ENCODE data around the gene TMEM203. TPM values are rescaled to one million over a fixed set of nuclear protein-coding genes. Genes with fewer than 3 reads are reported as not detected.
"Not testable (repeated sequence)": the region's sequence is repeated elsewhere in the genome, so short reads cannot be mapped to it uniquely, and the experiment has no call there.

The TMEM203 gene
- total RNA-seq, 1 donor from 2014 or later, result 44.9 TPM

- DNase-seq; ATAC-seq (ENCODE audit: poor library complexity); intact Hi-C loops (cut with DNase I): not testable (repeated sequence)
These were observed 37.8 kb upstream of the TMEM203 start for GRCh38 chr9:137243266-137243625.

- DNase-seq, result no peak
- ATAC-seq (ENCODE audit: poor library complexity), result no peak
- intact Hi-C loops (cut with DNase I), result no loop called here
These were observed 37.1 kb upstream of the TMEM203 start for GRCh38 chr9:137242269-137243203.

- intact Hi-C loops (cut with DNase I), result no loop called here
- DNase-seq (peak; percentile 79), ATAC-seq (ENCODE audit: poor library complexity) (no peak)
These were observed 36.2 kb upstream of the TMEM203 start for GRCh38 chr9:137241490-137242268.

- peak; percentile 100 for DNase-seq
- peak; percentile 87 for ATAC-seq (ENCODE audit: poor library complexity)
- intact Hi-C loops (cut with DNase I), result no loop called here
These were observed 35.5 kb upstream of the TMEM203 start, which contains the start of gene TUBB4B for GRCh38 chr9:137240841-137241489. TUBB4B (plus strand) TSS chr9:137241287; CDS start chr9:137241361, 74 bp downstream.

GRCh38 chr9:137240318-137240840 lies 34.9 kb upstream of the TMEM203 start:
- intact Hi-C loops (cut with DNase I), result no loop called here
- DNase-seq (peak; percentile 90), ATAC-seq (ENCODE audit: poor library complexity) (peak; percentile 67)

GRCh38 chr9:137239541-137240200 lies 34.2 kb upstream of the TMEM203 start:
- DNase-seq; intact Hi-C loops (cut with DNase I); ATAC-seq (ENCODE audit: poor library complexity): not testable (repeated sequence)

DNA sequence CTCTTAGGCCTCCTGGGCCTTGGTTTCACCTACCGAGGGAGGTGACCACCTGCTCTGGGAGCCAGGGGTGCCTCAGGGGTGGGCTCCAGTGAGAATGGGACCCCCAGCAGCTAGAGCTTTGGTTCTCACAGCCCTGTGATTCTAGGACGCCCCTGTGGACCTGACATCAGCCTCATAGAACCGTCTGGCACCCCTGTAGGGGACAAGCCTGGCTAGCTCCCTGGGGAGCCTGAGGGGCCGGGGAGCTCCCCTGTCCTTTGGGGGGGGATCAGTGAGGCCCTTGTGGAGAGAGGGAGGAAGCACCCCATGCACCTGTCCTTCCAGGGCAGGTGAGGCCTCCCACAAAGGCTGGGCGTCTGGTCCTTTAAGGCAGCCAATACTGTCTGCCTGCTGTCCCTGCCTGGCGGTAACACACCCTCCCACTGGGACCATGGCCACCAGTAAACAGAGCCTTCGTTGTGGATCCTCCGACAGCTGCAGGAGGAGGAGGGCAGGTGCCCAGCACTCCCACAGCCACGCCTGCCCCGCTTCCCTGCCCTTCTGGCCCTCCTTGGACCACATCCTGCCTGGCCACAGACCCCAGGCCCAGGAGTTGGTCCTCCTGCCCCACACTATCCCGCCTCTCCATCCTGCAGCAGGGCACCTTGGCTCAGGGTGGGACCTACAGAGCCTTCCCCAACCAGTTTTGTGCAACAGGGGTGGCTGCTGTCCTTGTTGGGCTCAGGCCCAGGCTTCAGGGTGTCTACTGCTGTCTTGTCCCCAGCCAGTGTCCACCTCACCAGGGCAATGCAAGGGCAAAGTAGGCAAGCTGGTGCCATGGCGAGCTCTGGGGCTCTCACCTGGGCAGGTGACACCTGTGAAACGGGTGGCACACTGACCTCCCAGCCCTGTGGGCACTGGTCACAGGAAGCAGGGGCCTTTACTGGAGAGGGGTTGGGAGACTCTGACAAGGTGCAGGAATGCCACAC lies 32.6 kb upstream of the TMEM203 start:
- intact Hi-C loops (cut with DNase I), result no loop called here
- ATAC-seq (ENCODE audit: poor library complexity) (no peak), DNase-seq (no peak)

GRCh38 chr9:137236936-137237421 lies 31.5 kb upstream of the TMEM203 start:
- intact Hi-C loops (cut with DNase I), result no loop called here
- ATAC-seq (ENCODE audit: poor library complexity) (no peak), DNase-seq (no peak)

GRCh38 chr9:137236238-137236935 lies 30.9 kb upstream of the TMEM203 start:
- peak; percentile 92 for DNase-seq
- peak; percentile 52 for ATAC-seq (ENCODE audit: poor library complexity)
- intact Hi-C loops (cut with DNase I), result no loop called here

- DNase-seq, result no peak
- no peak for ATAC-seq (ENCODE audit: poor library complexity)
- intact Hi-C loops (cut with DNase I), result no loop called here
These were observed 30.2 kb upstream of the TMEM203 start for GRCh38 chr9:137235424-137236237.

GRCh38 chr9:137234758-137235423 lies 29.4 kb upstream of the TMEM203 start:
- intact Hi-C loops (cut with DNase I), result no loop called here
- ATAC-seq (ENCODE audit: poor library complexity), result no peak
- DNase-seq, result no peak

- DNase-seq (no peak), ATAC-seq (ENCODE audit: poor library complexity) (no peak)
- intact Hi-C loops (cut with DNase I), result no loop called here
These were observed 28.7 kb upstream of the TMEM203 start for GRCh38 chr9:137234055-137234697.

- intact Hi-C loops (cut with DNase I), result no loop called here
- no peak for ATAC-seq (ENCODE audit: poor library complexity)
- no peak for DNase-seq
These were observed 27.9 kb upstream of the TMEM203 start for GRCh38 chr9:137233143-137233980.

GRCh38 chr9:137232510-137232909 lies 27.1 kb upstream of the TMEM203 start:
- intact Hi-C loops (cut with DNase I), result no loop called here
- no peak for ATAC-seq (ENCODE audit: poor library complexity)

More at GRCh38 chr9:137232510-137232909, 27.1 kb upstream of the TMEM203 start:
- DNase-seq, result no peak
